Stomach (tissue), 4 donors: ENCODE results near the gene ACTN4.

Source experiments
- POLR2A ChIP-seq, 4 donors: fragments of 450-650 bp; IDR thresholded peaks; one replicate each; pipeline ENCODE4 v1.6.1; 2016; ENCODE audit warnings: antibody characterized with exemption in 4 of 4, control low read depth in 2 of 4, mild to moderate bottlenecking in 1 of 4, moderate library complexity in 1 of 4
- TF ChIP-seq, protein P1 (sequence below), 7 experiments: fragments of 450-650 bp in 4 of 7; fragments of 200-600 bp in 3 of 7; sonication (generic) in 3 of 7; IDR thresholded peaks; one replicate each; pipeline ENCODE4 v1.5.1; 2016 to 2019; ENCODE audit warnings: antibody characterized with exemption in 7 of 7, control low read depth in 2 of 7, mild to moderate bottlenecking in 1 of 7

DNA sequence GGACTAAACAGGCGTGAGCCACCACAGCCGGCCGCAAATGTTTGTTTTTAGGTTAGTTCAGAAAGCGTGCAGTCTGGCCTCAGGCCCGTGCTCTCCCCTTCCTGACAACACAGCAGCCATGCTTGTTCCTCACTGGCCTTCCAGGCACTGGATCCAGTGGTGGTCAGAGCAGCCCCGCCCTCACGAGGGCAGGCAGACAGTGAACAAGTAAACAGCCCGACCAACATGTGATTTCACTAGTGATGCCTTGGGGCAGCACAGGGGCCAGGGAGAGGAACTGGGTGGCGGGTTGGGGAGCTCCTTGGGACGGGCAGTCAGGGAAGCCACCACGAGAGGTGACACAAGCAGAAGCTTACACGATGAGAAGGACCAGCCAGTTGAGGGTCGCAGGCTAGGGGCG lies 56.1 kb downstream of the ACTN4 start:
- no peak for TF ChIP-seq POLR2A (IDR thresholded peaks at IDR 0.05)
- TF ChIP-seq, protein P1, sequence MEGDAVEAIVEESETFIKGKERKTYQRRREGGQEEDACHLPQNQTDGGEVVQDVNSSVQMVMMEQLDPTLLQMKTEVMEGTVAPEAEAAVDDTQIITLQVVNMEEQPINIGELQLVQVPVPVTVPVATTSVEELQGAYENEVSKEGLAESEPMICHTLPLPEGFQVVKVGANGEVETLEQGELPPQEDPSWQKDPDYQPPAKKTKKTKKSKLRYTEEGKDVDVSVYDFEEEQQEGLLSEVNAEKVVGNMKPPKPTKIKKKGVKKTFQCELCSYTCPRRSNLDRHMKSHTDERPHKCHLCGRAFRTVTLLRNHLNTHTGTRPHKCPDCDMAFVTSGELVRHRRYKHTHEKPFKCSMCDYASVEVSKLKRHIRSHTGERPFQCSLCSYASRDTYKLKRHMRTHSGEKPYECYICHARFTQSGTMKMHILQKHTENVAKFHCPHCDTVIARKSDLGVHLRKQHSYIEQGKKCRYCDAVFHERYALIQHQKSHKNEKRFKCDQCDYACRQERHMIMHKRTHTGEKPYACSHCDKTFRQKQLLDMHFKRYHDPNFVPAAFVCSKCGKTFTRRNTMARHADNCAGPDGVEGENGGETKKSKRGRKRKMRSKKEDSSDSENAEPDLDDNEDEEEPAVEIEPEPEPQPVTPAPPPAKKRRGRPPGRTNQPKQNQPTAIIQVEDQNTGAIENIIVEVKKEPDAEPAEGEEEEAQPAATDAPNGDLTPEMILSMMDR (IDR thresholded peaks at IDR 0.05), result no peak
